Heart left ventricle (tissue), 16 donors: Measurements from ENCODE around the gene AGXT. TPM values are rescaled to one million over a fixed set of nuclear protein-coding genes. Genes with fewer than 3 reads are reported as not detected.

Experiments
- ATAC-seq, 4 donors: fragments of 200-7000 bp; cut with Tn5 transposase; one replicate each; pipeline ENCODE4 v1.9.1; 2020 to 2022; ENCODE audit warnings: moderate library complexity in 4 of 4, mild to moderate bottlenecking in 3 of 4, moderate number of reproducible peaks in 1 of 4
- DNase-seq, 5 donors: peaks; one replicate each; pipeline ENCODE4 v3.0.0-alpha.2; 2020
- H3K27ac ChIP-seq, 12 donors: fragments of 200-600 bp; sonication (generic) in 4 of 12; one replicate each; pipeline versions ENCODE4 v1.5.0 to v1.8.0; 2016 to 2022; ENCODE audit warnings: mild to moderate bottlenecking in 2 of 12
- H3K27me3 ChIP-seq, 9 donors: fragments of 200-600 bp; sonication (generic) in 2 of 9; one replicate each; pipeline versions ENCODE4 v1.5.1 to v1.8.0; 2016 to 2022; ENCODE audit warnings: mild to moderate bottlenecking in 3 of 9
- H3K36me3 ChIP-seq, 9 donors: fragments of 200-600 bp; sonication (generic) in 2 of 9; one replicate each; pipeline versions ENCODE4 v1.5.0 to v1.8.0; 2018 to 2022; ENCODE audit warnings: mild to moderate bottlenecking in 2 of 9
- H3K4me1 ChIP-seq, 12 donors: fragments of 200-600 bp; sonication (generic) in 4 of 12; one replicate each; pipeline versions ENCODE4 v1.5.0 to v1.8.0; 2016 to 2022; ENCODE audit warnings: mild to moderate bottlenecking in 3 of 12
- H3K4me3 ChIP-seq, 12 donors: fragments of 200-600 bp; sonication (generic) in 4 of 12; one replicate each; pipeline versions ENCODE4 v1.5.0 to v1.8.0; 2017 to 2022; ENCODE audit warnings: mild to moderate bottlenecking in 9 of 12, moderate library complexity in 4 of 12
- H3K9me3 ChIP-seq, 12 donors: fragments of 200-600 bp; sonication (generic) in 4 of 12; one replicate each; pipeline versions ENCODE4 v1.5.0 to v1.8.0; 2016 to 2022; ENCODE audit warnings: mild to moderate bottlenecking in 1 of 12
- CTCF ChIP-seq, 12 donors: fragments of 200-600 bp; sonication (generic) in 4 of 12; IDR thresholded peaks; one replicate each; pipeline versions ENCODE4 v1.5.0 to v1.8.0; 2018 to 2022; ENCODE audit warnings: antibody characterized with exemption in 12 of 12, mild to moderate bottlenecking in 5 of 12
- POLR2A ChIP-seq, 2 donors: fragments of 450-650 bp; IDR thresholded peaks; one replicate each; pipeline ENCODE4 v1.6.1; 2017; ENCODE audit warnings: antibody characterized with exemption in 2 of 2, mild to moderate bottlenecking in 2 of 2, moderate library complexity in 2 of 2
- WGBS, 4 donors: extraction: QIAGEN DNeasy Blood & Tissue Kit in 2 of 4; methylation state at CpG; one replicate each; pipeline versions ENCODE4 v1.1.5 to v1.1.7; 2013 to 2018; 5-methylcytosine and 5-hydroxymethylcytosine counted together
- intact Hi-C, 10 donors: fragments of 100-400 bp; cut with DNase I; formaldehyde crosslinking; loops; one replicate each; pipeline versions ENCODE4 v1.11.1 to v1.14.2; 2022
- polyA plus RNA-seq, 2 donors: library from polyadenylated mRNA; stranded (reverse); fragments of 200-250 nt; gene quantifications; one replicate each; pipeline ENCODE4 v1.2.3, GENCODE V29; 2013
- total RNA-seq, 9 donors: library from RNA; depleted of rRNA in 2 of 9; stranded (reverse); fragments of >200 nt in 2 of 9; fragmentation: NEBNext Ultra II Directional in 3 of 9; extraction: Animal tissue kit (Norgen Biotek cat#: 25700) in 3 of 9; gene quantifications; one replicate each; pipeline versions ENCODE4 v1.1.0 to v1.2.4, GENCODE V29; 2016 to 2023
- donor health status: ischemic (EF 13 %, LVEDD 7.1; RV severe dilation, severe dysfunction).
- donor health status: healthy with polysubstance abuse.
- donor health status: DM: no; HTN: yes; CAD: no.
- donor health status: DM: no; HTN: no; CAD: no.
- donor health status: ischemic (EF 25% LVEDD 6.9; RV normal size, moderate dysfunction).
- donor health status: ischemic (EF 25% LVEDD 5.7; RV mildly dilated, moderate dysfunction).
- donor health status: healthy.
- donor health status: DM: yes; HTN: yes; CAD: no.
- donor health status: ischemic (EF 35%, LVEDD 5.7; RV mildly dilated, moderate dysfunction).
- donor health status: nonischemic (EF 11% LVEDD 7.7; RV severe dilation, severe dysfunction).
- donor health status: DM: yes; HTN: yes; CAD: no.
- donor health status: PGD.
- donor health status: ischemic (EF 29% LVEDD 5.4; RV normal size, mild dysfunction).
- donor health status: nonischemic (EF 23%, LVEDD 6.1; RV moderate dilation, normal function).

Gene AGXT
- total and polyA plus RNA-seq, 11 donors = 0.06 TPM; not detected in 10

- H3K27me3 ChIP-seq = no peaks in the 10 kb centered on the region
Measured at GRCh38 chr2:240896394-240896793, 27.8 kb downstream of the AGXT start.

GRCh38 chr2:240896871-240897692, 28.5 kb downstream of the AGXT start:
- Histone ChIP-seq H3K4me1 (peaks cover 0 to 26% (median 18%) of the 10 kb centered on the region in 12 donors), H3K4me3 (no peak overlapping the region), H3K27me3 (no peaks in the 10 kb centered on the region), H3K27ac (peak overlapping the region in 6 of 12 donors; percentile 49 to 87 (median 76)), H3K9me3 (peaks cover 0 to 8% (median 0%) of the 10 kb centered on the region in 12 donors), H3K36me3 (no peaks in the 10 kb centered on the region)
- peak in 2 of 5 donors; percentile 14 to 50 for DNase-seq
- ATAC-seq = no peak
- WGBS, 4 donors = 71 to 84% (median 81%) methylated on average over 16 to 23 of the region's 23 CpGs
- intact Hi-C loops = no loop called here
- TF ChIP-seq CTCF (IDR thresholded peaks at IDR 0.05) = no peak

More at GRCh38 chr2:240896394-240896793, 27.8 kb downstream of the AGXT start:
- TF ChIP-seq CTCF (IDR thresholded peaks at IDR 0.05) (no peak), POLR2A (IDR thresholded peaks at IDR 0.05) (no peak)
- Histone ChIP-seq H3K36me3 (no peaks in the 10 kb centered on the region), H3K9me3 (peaks cover 0 to 7% (median 0%) of the 10 kb centered on the region in 12 donors), H3K4me1 (peaks cover 0 to 26% (median 18%) of the 10 kb centered on the region in 12 donors), H3K27ac (no peak overlapping the region), H3K4me3 (no peak overlapping the region)
- DNase-seq (peak in 2 of 5 donors; percentile 18 to 40), ATAC-seq (no peak)
- 74 to 77% (median 76%) methylated on average over 3 to 7 of the region's 7 CpGs for WGBS, 4 donors
- intact Hi-C loops = no loop called here

- Histone ChIP-seq H3K27ac (peak overlapping the region; percentile 17 to 87 (median 74)), H3K4me3 (no peak overlapping the region), H3K36me3 (no peaks in the 10 kb centered on the region), H3K4me1 (peaks cover 0 to 26% (median 18%) of the 10 kb centered on the region in 12 donors), H3K9me3 (peaks cover 0 to 8% (median 0%) of the 10 kb centered on the region in 12 donors), H3K27me3 (no peaks in the 10 kb centered on the region)
- intact Hi-C loops = no loop called here
- peak; percentile 70 to 78 (median 74) for ATAC-seq
- no peak for TF ChIP-seq POLR2A (IDR thresholded peaks at IDR 0.05)
- TF ChIP-seq CTCF (IDR thresholded peaks at IDR 0.05) = no peak
- WGBS, 4 donors = 52 to 74% (median 61%) methylated on average over 16 to 17 of the region's 17 CpGs
- DNase-seq = peak in 4 of 5 donors; percentile 60 to 71 (median 61)
Measured at GRCh38 chr2:240898108-240898730, 29.6 kb downstream of the AGXT start.
